Calu3 (cell line): ENCODE results near the gene PPP1R14C. TPM values are rescaled to one million over a fixed set of nuclear protein-coding genes. Genes with fewer than 3 reads are reported as not detected.
A peak's percentile ranks its signal among the peaks of the same experiment; 100 is the strongest.

Experiments used
- BruUV-seq: library from RNA; stranded (reverse); fragments of 400-500 nt; replicated peaks from 2 replicates; lab custom pipeline; 2021; lab: Mats Ljungman, UMichigan
- CTCF ChIA-PET: fragments of 300-600 bp; sonication (Branson Sonifier 250); formaldehyde crosslinking; loops from one replicate; lab custom pipeline; 2022; ENCODE audit warnings: antibody characterized with exemption; lab: Charles Lee
- DNase-seq: peaks from one replicate; pipeline ENCODE4 v3.0.0; 2022
- H3K27ac Mint-ChIP-seq: one replicate; pipeline ENCODE4 v1.8.0; 2022; ENCODE audit warnings: mixed read lengths; ENCODE audit not compliant: unreplicated experiment
- H3K27me3 Mint-ChIP-seq: one replicate; pipeline ENCODE4 v1.8.0; 2022; ENCODE audit warnings: mixed read lengths; ENCODE audit not compliant: unreplicated experiment
- H3K36me3 Mint-ChIP-seq: one replicate; pipeline ENCODE4 v1.8.0; 2022; ENCODE audit warnings: mild to moderate bottlenecking, moderate library complexity, mixed read lengths; ENCODE audit not compliant: insufficient read depth, unreplicated experiment
- H3K4me1 Mint-ChIP-seq: one replicate; pipeline ENCODE4 v1.8.0; 2022; ENCODE audit warnings: mild to moderate bottlenecking, low read depth, mixed read lengths; ENCODE audit not compliant: unreplicated experiment
- H3K4me3 Mint-ChIP-seq: one replicate; pipeline ENCODE4 v1.8.0; 2022; ENCODE audit warnings: mild to moderate bottlenecking, low read depth, moderate library complexity, mixed read lengths; ENCODE audit not compliant: unreplicated experiment
- H3K9me3 Mint-ChIP-seq: one replicate; pipeline ENCODE4 v1.8.0; 2022; ENCODE audit warnings: low read depth, mixed read lengths; ENCODE audit not compliant: unreplicated experiment
- intact Hi-C: fragments of 100-400 bp; cut with micrococcal nuclease; formaldehyde crosslinking; loops from one replicate; pipeline ENCODE4 v1.10.0; 2022; ENCODE audit not compliant: unreplicated experiment
- total RNA-seq: library from RNA; stranded (reverse); gene quantifications from 2 replicates; pipeline ENCODE4 v1.2.3, GENCODE V29; 2022
- TF ChIP-seq, protein P1 (sequence below): fragments of 200-600 bp; IDR thresholded peaks from one replicate; pipeline ENCODE4 v1.8.0; 2022; ENCODE audit warnings: antibody characterized with exemption; ENCODE audit not compliant: unreplicated experiment

The PPP1R14C gene
- total RNA-seq, 1 experiment from 2014 or later, result 3.6 TPM

DNA sequence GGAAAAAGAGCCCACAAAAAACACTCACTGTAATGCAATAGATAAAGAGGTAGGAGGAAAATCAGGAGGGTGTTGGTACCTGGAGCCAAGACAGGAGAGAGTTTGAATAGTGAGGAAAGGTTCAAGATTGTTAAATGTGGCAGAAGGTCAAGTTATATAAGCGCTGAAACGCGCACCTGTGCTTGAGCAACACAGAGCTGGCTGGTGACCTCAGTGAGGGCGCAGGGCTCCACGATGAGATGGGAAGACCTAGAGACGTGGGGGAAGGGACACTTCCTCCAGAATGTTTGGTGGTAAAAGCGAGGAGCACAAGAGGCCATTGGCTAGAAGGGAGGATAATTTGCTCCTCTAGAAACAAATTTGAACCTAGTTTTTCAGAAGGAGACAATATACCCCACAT is 4.2 kb upstream of the PPP1R14C start:
- BruUV-seq, result no TSS peak
- Mint-ChIP-seq H3K36me3 (peaks cover 14% of the 10 kb centered on the region), H3K4me1 (no peaks in the 10 kb centered on the region), H3K9me3 (peaks cover 2% of the 10 kb centered on the region), H3K27ac (no peak overlapping the region), H3K27me3 (peaks cover 16% of the 10 kb centered on the region), H3K4me3 (no peak overlapping the region)
- CTCF ChIA-PET, result no interaction called here
- TF ChIP-seq, protein P1, sequence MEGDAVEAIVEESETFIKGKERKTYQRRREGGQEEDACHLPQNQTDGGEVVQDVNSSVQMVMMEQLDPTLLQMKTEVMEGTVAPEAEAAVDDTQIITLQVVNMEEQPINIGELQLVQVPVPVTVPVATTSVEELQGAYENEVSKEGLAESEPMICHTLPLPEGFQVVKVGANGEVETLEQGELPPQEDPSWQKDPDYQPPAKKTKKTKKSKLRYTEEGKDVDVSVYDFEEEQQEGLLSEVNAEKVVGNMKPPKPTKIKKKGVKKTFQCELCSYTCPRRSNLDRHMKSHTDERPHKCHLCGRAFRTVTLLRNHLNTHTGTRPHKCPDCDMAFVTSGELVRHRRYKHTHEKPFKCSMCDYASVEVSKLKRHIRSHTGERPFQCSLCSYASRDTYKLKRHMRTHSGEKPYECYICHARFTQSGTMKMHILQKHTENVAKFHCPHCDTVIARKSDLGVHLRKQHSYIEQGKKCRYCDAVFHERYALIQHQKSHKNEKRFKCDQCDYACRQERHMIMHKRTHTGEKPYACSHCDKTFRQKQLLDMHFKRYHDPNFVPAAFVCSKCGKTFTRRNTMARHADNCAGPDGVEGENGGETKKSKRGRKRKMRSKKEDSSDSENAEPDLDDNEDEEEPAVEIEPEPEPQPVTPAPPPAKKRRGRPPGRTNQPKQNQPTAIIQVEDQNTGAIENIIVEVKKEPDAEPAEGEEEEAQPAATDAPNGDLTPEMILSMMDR, result no peak
- intact Hi-C loops, result no loop called here
- DNase-seq, result no peak

DNA sequence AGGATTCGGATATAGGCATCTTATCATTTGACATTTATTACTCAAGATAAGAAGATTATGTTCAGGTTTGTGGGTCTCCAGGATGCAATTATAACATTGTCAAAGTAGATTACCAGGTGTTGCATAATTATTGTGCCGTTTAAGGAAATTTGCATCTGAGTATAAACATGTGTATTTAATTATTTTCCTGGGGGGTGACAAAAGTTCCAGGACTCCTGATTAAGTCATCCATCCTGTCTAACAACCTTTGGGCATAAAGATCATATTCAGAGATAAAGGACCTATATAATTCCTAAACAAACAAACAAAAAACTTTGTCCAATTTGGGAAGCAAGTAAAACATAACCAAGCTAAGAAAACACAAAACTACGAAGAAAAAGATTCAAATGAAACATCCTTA is 3.3 kb upstream of the PPP1R14C start:
- peaks cover 16% of the 10 kb centered on the region for H3K27me3 Mint-ChIP-seq
- intact Hi-C loops, result no loop called here
- H3K4me1 Mint-ChIP-seq, result no peaks in the 10 kb centered on the region
- TF ChIP-seq, protein P1, result no peak
- no peak overlapping the region for H3K27ac Mint-ChIP-seq
- peaks cover 2% of the 10 kb centered on the region for H3K9me3 Mint-ChIP-seq
- CTCF ChIA-PET, result no interaction called here
- H3K36me3 Mint-ChIP-seq, result peaks cover 19% of the 10 kb centered on the region
- no TSS peak for BruUV-seq
- no peak overlapping the region for H3K4me3 Mint-ChIP-seq
- no peak for DNase-seq

DNA sequence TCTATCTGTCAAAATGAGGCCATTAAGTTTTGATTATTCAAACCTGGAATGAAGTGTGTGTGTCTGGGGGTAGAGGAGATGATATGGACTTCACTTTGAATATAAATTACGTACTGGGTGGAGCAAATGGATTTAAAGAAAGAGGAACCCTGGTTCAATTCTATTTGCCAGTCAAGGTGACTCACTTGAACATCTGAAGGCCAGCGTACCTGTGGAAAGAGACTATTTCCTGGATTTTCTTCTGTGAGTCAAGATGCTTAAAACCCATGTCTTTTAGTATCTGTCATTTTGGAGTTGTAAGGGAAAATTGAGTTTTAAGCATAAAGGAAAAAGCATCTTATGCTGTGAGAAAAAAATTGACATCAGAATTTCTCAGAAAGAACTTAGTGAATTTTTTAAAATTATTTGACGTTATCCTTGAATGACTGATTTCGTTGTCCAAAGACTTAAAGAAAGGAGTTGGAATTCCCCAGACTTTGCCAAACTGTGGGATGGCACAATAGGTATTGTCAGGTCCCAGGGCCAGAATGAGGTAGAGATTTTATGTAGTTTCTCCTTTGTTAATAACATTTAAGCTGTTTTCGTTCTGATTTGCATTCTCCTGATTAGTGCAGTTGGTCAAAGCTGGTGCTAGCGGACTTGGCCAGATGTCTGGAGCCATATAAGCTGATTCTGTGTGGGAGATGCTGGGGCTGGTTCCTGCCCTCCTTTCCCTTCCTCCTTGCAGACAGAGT is 2.4 kb upstream of the PPP1R14C start:
- Mint-ChIP-seq H3K27ac (no peak overlapping the region), H3K9me3 (peaks cover 2% of the 10 kb centered on the region), H3K4me1 (peaks cover 4% of the 10 kb centered on the region), H3K27me3 (peaks cover 16% of the 10 kb centered on the region), H3K4me3 (no peak overlapping the region), H3K36me3 (peaks cover 19% of the 10 kb centered on the region)
- intact Hi-C loops, result no loop called here
- TF ChIP-seq, protein P1, result no peak
- no TSS peak for BruUV-seq
- CTCF ChIA-PET, result no interaction called here
- no peak for DNase-seq

DNA sequence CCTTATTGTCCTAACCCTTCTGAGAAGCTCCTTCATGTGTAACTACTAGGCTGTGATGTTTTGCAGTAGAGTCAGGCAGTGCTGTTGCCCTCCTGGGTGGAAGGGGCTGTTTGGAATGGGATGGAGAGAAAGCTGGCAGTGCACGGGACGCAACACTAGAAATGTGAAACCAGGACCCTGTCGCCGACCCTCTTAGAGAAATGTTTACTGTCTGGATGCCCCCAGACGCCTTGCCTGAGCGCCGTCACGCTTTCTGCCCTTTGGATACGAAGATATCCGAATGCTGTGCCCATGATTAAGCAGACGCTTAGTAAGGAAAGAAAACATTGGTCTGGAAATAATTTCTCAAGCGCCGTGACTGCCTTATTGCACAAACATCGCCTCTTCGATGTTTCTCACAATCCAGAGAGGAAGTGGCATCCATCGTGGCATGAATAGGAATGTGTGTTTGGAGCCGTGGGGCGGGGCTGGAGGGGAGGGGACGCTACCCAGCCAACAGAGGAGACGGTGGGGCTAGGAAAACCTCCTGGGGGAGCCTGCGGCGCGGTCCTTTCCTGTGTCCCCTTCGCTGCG is 661 bp upstream of the PPP1R14C start:
- Mint-ChIP-seq H3K4me1 (peaks cover 20% of the 10 kb centered on the region), H3K27me3 (peaks cover 16% of the 10 kb centered on the region), H3K4me3 (peak overlapping the region; percentile 69), H3K27ac (no peak overlapping the region), H3K36me3 (peaks cover 19% of the 10 kb centered on the region), H3K9me3 (peaks cover 2% of the 10 kb centered on the region)
- intact Hi-C loops, result no loop called here
- BruUV-seq, result no TSS peak
- CTCF ChIA-PET, result interaction anchor here (0.6 kb wide), 1 partner anchor 93 kb away, joined by 3 read pairs; no protein-coding TSS in a partner anchor
- TF ChIP-seq, protein P1, result no peak
- peak; percentile 27 for DNase-seq
